ENCODE measurements around the gene BBLN. TPM values are rescaled to one million over a fixed set of nuclear protein-coding genes. Genes with fewer than 3 reads are reported as not detected.

Gene BBLN
- total RNA-seq, 4 donors from 2014 or later: 139 to 165 (median 145) TPM

- ATAC-seq: no peak
- H3K9me3 ChIP-seq: no peaks in the 10 kb centered on the region
- 77 to 86% methylated on average over 3 to 7 of the region's 13 CpGs for WGBS, 2 donors (ENCODE audit: low coverage in 1 of 2)
- no peaks in the 10 kb centered on the region for H3K36me3 ChIP-seq
- peaks cover 0 to 20% (median 5%) of the 10 kb centered on the region in 3 donors for H3K4me1 ChIP-seq
- H3K27ac ChIP-seq: no peak overlapping the region
- H3K27me3 ChIP-seq: peaks cover 31% of the 10 kb centered on the region
- TF ChIP-seq EP300 (IDR thresholded peaks at IDR 0.05) (no peak), POLR2A (IDR thresholded peaks at IDR 0.05) (no peak), CTCF (IDR thresholded peaks at IDR 0.05) (no peak)
- no peak overlapping the region for H3K4me3 ChIP-seq
Measured at GRCh38 chr9:128201441-128202369, 41.6 kb downstream of the BBLN start.

- WGBS, 2 donors (ENCODE audit: low coverage in 1 of 2): 5% methylated on average over 2 of the region's 2 CpGs
- no peaks in the 10 kb centered on the region for H3K9me3 ChIP-seq
- H3K27ac ChIP-seq: peak overlapping the region in 2 of 4 donors; percentile 55 to 76
- H3K27me3 ChIP-seq: peaks cover 31% of the 10 kb centered on the region
- ATAC-seq: no peak
- TF ChIP-seq EP300 (IDR thresholded peaks at IDR 0.05) (no peak), POLR2A (IDR thresholded peaks at IDR 0.05) (no peak), CTCF (IDR thresholded peaks at IDR 0.05) (no peak), POLR2AphosphoS5 (IDR thresholded peaks at IDR 0.05) (no peak)
- H3K4me1 ChIP-seq: peaks cover 0 to 20% (median 5%) of the 10 kb centered on the region in 3 donors
- no peaks in the 10 kb centered on the region for H3K36me3 ChIP-seq
- H3K4me3 ChIP-seq: peak overlapping the region in 1 of 2 donors; percentile 73
Measured at GRCh38 chr9:128202648-128203023, 42.6 kb downstream of the BBLN start.

- ATAC-seq: peak; percentile 88
- TF ChIP-seq POLR2A (IDR thresholded peaks at IDR 0.05) (peak in 1 of 2 donors; percentile 57), POLR2AphosphoS5 (IDR thresholded peaks at IDR 0.05) (no peak), EP300 (IDR thresholded peaks at IDR 0.05) (no peak), CTCF (IDR thresholded peaks at IDR 0.05) (peak in 3 of 4 experiments; percentile 94 to 97 (median 96))
- H3K27me3 ChIP-seq: peaks cover 31% of the 10 kb centered on the region
- H3K4me1 ChIP-seq: peaks cover 0 to 20% (median 5%) of the 10 kb centered on the region in 3 donors
- WGBS, 2 donors (ENCODE audit: low coverage in 1 of 2): 0% methylated on average over 2 of the region's 72 CpGs
- H3K27ac ChIP-seq: peak within 1 kb of the TSS in 3 of 4 donors; percentile 47 to 76 (median 55)
- H3K9me3 ChIP-seq: no peaks in the 10 kb centered on the region
- peak within 1 kb of the TSS; percentile 38 to 73 for H3K4me3 ChIP-seq
- no peaks in the 10 kb centered on the region for H3K36me3 ChIP-seq
Measured at GRCh38 chr9:128203024-128203706, 43.1 kb downstream of the BBLN start, which contains the start of gene DNM1. DNM1 (plus strand) TSS chr9:128203379; CDS start chr9:128203471, 92 bp downstream.

- ATAC-seq: peak; percentile 35
- Histone ChIP-seq H3K27me3 (peaks cover 31% of the 10 kb centered on the region), H3K36me3 (no peaks in the 10 kb centered on the region), H3K27ac (peak overlapping the region in 3 of 4 donors; percentile 47 to 76 (median 55)), H3K9me3 (no peaks in the 10 kb centered on the region), H3K4me1 (peaks cover 0 to 20% (median 5%) of the 10 kb centered on the region in 3 donors), H3K4me3 (peak overlapping the region; percentile 38 to 73)
- TF ChIP-seq POLR2AphosphoS5 (IDR thresholded peaks at IDR 0.05): no peak
- TF ChIP-seq POLR2A (IDR thresholded peaks at IDR 0.05): no peak
- TF ChIP-seq CTCF (IDR thresholded peaks at IDR 0.05): no peak
- no peak for TF ChIP-seq EP300 (IDR thresholded peaks at IDR 0.05)
- 3 to 4% methylated on average over 5 to 7 of the region's 67 CpGs for WGBS, 2 donors (ENCODE audit: low coverage in 1 of 2)
Measured at GRCh38 chr9:128203707-128204551, 43.9 kb downstream of the BBLN start.
